Measurements from ENCODE around the gene ST6GALNAC1. TPM values are rescaled to one million over a fixed set of nuclear protein-coding genes. Genes with fewer than 3 reads are reported as not detected.

Gene ST6GALNAC1
- total and polyA plus RNA-seq, 2 of the 4 experiments (the other 2 are of a cell fraction): not detected

GRCh38 chr17:76689859-76690258 is 46.3 kb upstream of the ST6GALNAC1 start:
- Histone ChIP-seq H2AFZ (replicated peaks; ENCODE audit: low read length, poor library complexity) (no peak overlapping the region), H2AK5ac (ENCODE audit: low read depth, low read length) (no peak overlapping the region), H4K91ac (ENCODE audit: insufficient read depth, low read depth, low read length) (no peak overlapping the region), H2BK20ac (ENCODE audit: low read depth, low read length) (no peak overlapping the region), H3K9me3 (ENCODE audit: control insufficient read depth, insufficient read depth, low read length) (no peaks in the 10 kb centered on the region), H3K4me1 (ENCODE audit: control insufficient read depth, insufficient read depth, low read length) (peaks cover 23% of the 10 kb centered on the region), H2BK120ac (ENCODE audit: low read depth, low read length) (no peak overlapping the region), H2BK15ac (ENCODE audit: low read depth, low read length) (no peak overlapping the region), H3K4me3 (ENCODE audit: insufficient read depth, low read depth, low read length) (no peak overlapping the region), H3K79me1 (ENCODE audit: low read depth in 1 of 2, low read length in 2 of 2) (peaks cover 26 to 80% of the 10 kb centered on the region in 2 experiments), H3K27me3 (ENCODE audit: control insufficient read depth, insufficient read depth, low read length) (no peaks in the 10 kb centered on the region), H4K8ac (ENCODE audit: low read depth in 2 of 2, low read length in 2 of 2) (no peak overlapping the region; a peak in 1 of 4 replicates), H3K27ac (ENCODE audit: insufficient read depth, low read length) (no peak overlapping the region), H2AK9ac (replicated peaks; ENCODE audit: low read depth, low read length, poor library complexity) (no peak overlapping the region), H3K36me3 (ENCODE audit: control insufficient read depth, insufficient read depth, low read length) (peaks cover 23% of the 10 kb centered on the region), H4K5ac (ENCODE audit: low read depth, low read length) (no peak overlapping the region), H3K23ac (ENCODE audit: low read depth, low read length) (no peak overlapping the region), H4K20me1 (ENCODE audit: insufficient read depth, low read length) (peaks cover 43% of the 10 kb centered on the region; the same call in 1 of the 2 replicates), H3K14ac (replicated peaks; ENCODE audit: low read depth, low read length) (no peak overlapping the region), H3K4ac (ENCODE audit: low read depth, low read length) (no peak overlapping the region), H3K4me2 (ENCODE audit: low read depth, low read length) (no peak overlapping the region), H3K56ac (ENCODE audit: extremely low read depth, insufficient read depth, low read length) (no peak overlapping the region), H3K18ac (ENCODE audit: low read depth, low read length) (no peak overlapping the region), H3K9ac (ENCODE audit: low read depth, low read length) (no peak overlapping the region), H3K9me1 (ENCODE audit: insufficient read depth, low read length) (peaks cover 33% of the 10 kb centered on the region), H2BK5ac (ENCODE audit: low read depth, low read length, poor library complexity, severe bottlenecking) (no peak overlapping the region)
- 96% methylated on average over 3 of the region's 11 CpGs; no CpG with 5 or more reads in 1 of the 2 experiments for WGBS, 2 experiments (ENCODE audit: extremely low coverage in 2 of 2, insufficient read length in 1 of 2)
- ATAC-seq (ENCODE audit: low read depth) (no peak), DNase-seq (no peak)
- ChIA-PET CTCF (no interaction called here), POLR2A (ENCODE audit: unreplicated experiment) (no interaction called here)
- intact Hi-C loops (cut with micrococcal nuclease) (loop anchor here (10.0 kb wide), 1 partner anchor 1915 kb away; no protein-coding TSS in a partner anchor), in situ Hi-C loops (cut with MboI; ENCODE audit: low sequenced_read_pairs) (no loop called here), dilution Hi-C loops (cut with HindIII; ENCODE audit: low sequenced_read_pairs, unreplicated experiment) (no loop called here)
- BruUV-seq (replicated peaks): no TSS peak
- TF ChIP-seq ELK1 (IDR thresholded peaks at IDR 0.05; ENCODE audit: borderline replicate concordance, low read depth, low read length): no peak
- no peak for TF ChIP-seq CHD1 (IDR thresholded peaks at IDR 0.05; ENCODE audit: low read depth, low read length)
- TF ChIP-seq MAZ (IDR thresholded peaks at IDR 0.05; ENCODE audit: borderline replicate concordance, low read depth, low read length): no peak
- TF ChIP-seq RCOR1 (IDR thresholded peaks at IDR 0.05; ENCODE audit: insufficient replicate concordance, low read length): no peak
- no peak for TF ChIP-seq POLR2A (IDR thresholded peaks at IDR 0.05; ENCODE audit: low read depth, low read length)
- TF ChIP-seq MXI1 (IDR thresholded peaks at IDR 0.05; ENCODE audit: borderline replicate concordance, low read depth, low read length): no peak
- no peak for TF ChIP-seq CTCF (conservative IDR thresholded peaks at IDR 0.05; ENCODE audit: low read depth, low read length)
- TF ChIP-seq NFE2L2 (IDR thresholded peaks at IDR 0.05; ENCODE audit: low read depth, low read length): no peak
- TF ChIP-seq USF2 (IDR thresholded peaks at IDR 0.05; ENCODE audit: low read depth, low read length): no peak
- no peak for TF ChIP-seq SMC3 (IDR thresholded peaks at IDR 0.05; ENCODE audit: low read depth, low read length)
- no peak for TF ChIP-seq RFX5 (IDR thresholded peaks at IDR 0.05; ENCODE audit: low read depth, low read length)
- no peak for TF ChIP-seq FOS (IDR thresholded peaks at IDR 0.05; ENCODE audit: low read depth, low read length)
- TF ChIP-seq RAD21 (IDR thresholded peaks at IDR 0.05; ENCODE audit: low read length): no peak
- no peak for TF ChIP-seq CEBPB (IDR thresholded peaks at IDR 0.05; ENCODE audit: low read depth, low read length)
- no peak for TF ChIP-seq BHLHE40 (IDR thresholded peaks at IDR 0.05; ENCODE audit: low read depth, low read length)
- TF ChIP-seq MAFK (IDR thresholded peaks at IDR 0.05; ENCODE audit: low read depth, low read length): no peak
